Transverse colon (tissue), 4 donors: Measurements from ENCODE around the gene DUS3L. TPM values are rescaled to one million over a fixed set of nuclear protein-coding genes. Genes with fewer than 3 reads are reported as not detected.

Experiments used
- DNase-seq: peaks from one replicate; pipeline ENCODE4 v3.0.0-alpha.2; 2019
- H3K27ac ChIP-seq, 4 donors: fragments of 200-600 bp; sonication (generic); 2 replicates each; pipeline ENCODE4 v1.5.1; 2016 to 2018; ENCODE audit warnings: inconsistent platforms in 4 of 4
- H3K27me3 ChIP-seq: fragments of 200-600 bp; sonication (generic); 2 replicates; pipeline ENCODE4 v1.5.1; 2017; ENCODE audit warnings: inconsistent platforms
- H3K36me3 ChIP-seq, 4 donors: fragments of 200-600 bp; sonication (generic); 2 replicates each; pipeline ENCODE4 v1.5.1; 2017 to 2019; ENCODE audit warnings: inconsistent platforms in 4 of 4
- H3K4me1 ChIP-seq, 4 donors: fragments of 200-600 bp; sonication (generic); 2 replicates each; pipeline ENCODE4 v1.5.1; 2017 to 2020; ENCODE audit warnings: inconsistent platforms in 4 of 4
- H3K4me3 ChIP-seq, 4 donors: fragments of 200-600 bp; sonication (generic); 1 replicate in 1 of 4; 2 replicates in 3 of 4; pipeline versions ENCODE4 v1.5.1 to v1.6.1; 2017 to 2019; ENCODE audit warnings: inconsistent platforms in 4 of 4
- H3K9me3 ChIP-seq, 2 donors: fragments of 200-600 bp; sonication (generic); 2 replicates each; pipeline ENCODE4 v1.5.1; 2017 to 2019; ENCODE audit warnings: inconsistent platforms in 2 of 2
- CTCF ChIP-seq, 5 experiments: fragments of 200-600 bp in 3 of 5; fragments of 450-650 bp in 2 of 5; sonication (generic) in 3 of 5; IDR thresholded peaks; 1 replicate in 2 of 5; 2 replicates in 3 of 5; pipeline ENCODE4 v1.5.1; 2016 to 2017; ENCODE audit warnings: antibody characterized with exemption in 5 of 5, inconsistent platforms in 3 of 5, mild to moderate bottlenecking in 2 of 5, moderate library complexity in 1 of 5
- EP300 ChIP-seq: sonication (generic); formaldehyde crosslinking; IDR thresholded peaks from one replicate; pipeline ENCODE4 v1.6.1; 2017; ENCODE audit warnings: antibody characterized with exemption, low read depth
- POLR2A ChIP-seq: fragments of 450-650 bp; IDR thresholded peaks from one replicate; pipeline ENCODE4 v1.6.1; 2016; ENCODE audit warnings: antibody characterized with exemption, mild to moderate bottlenecking, moderate library complexity
- POLR2AphosphoS5 ChIP-seq, 3 donors: sonication (generic); formaldehyde crosslinking; IDR thresholded peaks; one replicate each; pipeline ENCODE4 v1.6.1; 2016; ENCODE audit warnings: antibody characterized with exemption in 3 of 3
- WGBS, 2 donors: methylation state at CpG; one replicate each; pipeline ENCODE4 v1.1.5; 2018; ENCODE audit warnings: low coverage in 1 of 2; 5-methylcytosine and 5-hydroxymethylcytosine counted together
- in situ Hi-C, 4 donors: fragments of 200-750 bp; cut with MboI; loops; one replicate each; pipeline versions ENCODE4 v1.15.0 to v1.15.1; 2017; ENCODE audit warnings: low sequenced_read_pairs in 3 of 4, low pct_ligation_motif_present in 1 of 4, low pct_unique_long_range_greater_than_20kb in 1 of 4
- intact Hi-C: fragments of 100-400 bp; cut with DNase I; formaldehyde crosslinking; loops from one replicate; pipeline ENCODE4 v1.15.1; 2023; ENCODE audit warnings: low total_unique reads
- total RNA-seq, 4 donors: library from RNA; depleted of rRNA; stranded (reverse); fragments of >200 nt; gene quantifications; one replicate each; pipeline ENCODE4 v1.1.0, GENCODE V29; 2016

Gene DUS3L
- total RNA-seq, 4 donors from 2014 or later, result 28.3 to 86.6 (median 56.6) TPM

- no peak overlapping the region for H3K27ac ChIP-seq
- intact Hi-C loops (no loop called here), in situ Hi-C loops (loop anchor here in 1 of 4 donors (10.0 kb wide), 1 partner anchor 66 kb away; no protein-coding TSS in a partner anchor)
- H3K4me3 ChIP-seq, result no peak overlapping the region
- DNase-seq, result no peak
- WGBS, 2 donors, result 54% methylated on average over 10 of the region's 10 CpGs; no CpG with 5 or more reads in 1 of the 2 donors
- no peak for TF ChIP-seq POLR2AphosphoS5 (IDR thresholded peaks at IDR 0.05)
- peaks cover 0 to 15% (median 5%) of the 10 kb centered on the region in 4 donors for H3K4me1 ChIP-seq
- no peaks in the 10 kb centered on the region for H3K9me3 ChIP-seq
- no peaks in the 10 kb centered on the region for H3K36me3 ChIP-seq
- no peaks in the 10 kb centered on the region for H3K27me3 ChIP-seq
These were observed 27.6 kb upstream of the DUS3L start for GRCh38 chr19:5818594-5818993.

- intact Hi-C loops, result no loop called here
- WGBS, 2 donors, result 92 to 97% methylated on average over 2 of the region's 2 CpGs
- no peaks in the 10 kb centered on the region for H3K27me3 ChIP-seq
These were observed 26.3 kb upstream of the DUS3L start for GRCh38 chr19:5817218-5817617.

GRCh38 chr19:5814852-5815246, 23.9 kb upstream of the DUS3L start:
- H3K36me3 ChIP-seq, result no peaks in the 10 kb centered on the region
- TF ChIP-seq CTCF (IDR thresholded peaks at IDR 0.05) (no peak), POLR2AphosphoS5 (IDR thresholded peaks at IDR 0.05) (no peak), EP300 (no peak), POLR2A (no peak)
- DNase-seq, result no peak
- H3K9me3 ChIP-seq, result no peaks in the 10 kb centered on the region
- H3K27ac ChIP-seq, result no peak overlapping the region
- no peaks in the 10 kb centered on the region for H3K27me3 ChIP-seq
- H3K4me1 ChIP-seq, result peaks cover 0 to 7% (median 0%) of the 10 kb centered on the region in 4 donors
- WGBS, 2 donors, result 58% methylated on average over 10 of the region's 11 CpGs; no CpG with 5 or more reads in 1 of the 2 donors
- in situ Hi-C loops, result loop anchor here in 1 of 4 donors (10.0 kb wide), 1 partner anchor 70 kb away; no protein-coding TSS in a partner anchor
- intact Hi-C loops, result no loop called here
- H3K4me3 ChIP-seq, result no peak overlapping the region

More at GRCh38 chr19:5817218-5817617, 26.3 kb upstream of the DUS3L start:
- no peak overlapping the region for H3K27ac ChIP-seq
- TF ChIP-seq EP300 (no peak), POLR2AphosphoS5 (IDR thresholded peaks at IDR 0.05) (no peak), CTCF (IDR thresholded peaks at IDR 0.05) (no peak), POLR2A (no peak)
- no peak overlapping the region for H3K4me3 ChIP-seq
- DNase-seq, result no peak
- no peaks in the 10 kb centered on the region for H3K36me3 ChIP-seq
- H3K4me1 ChIP-seq, result peaks cover 0 to 8% (median 2%) of the 10 kb centered on the region in 4 donors
- no peaks in the 10 kb centered on the region for H3K9me3 ChIP-seq
- in situ Hi-C loops, result loop anchor here in 1 of 4 donors (10.0 kb wide), 1 partner anchor 68 kb away; no protein-coding TSS in a partner anchor

GRCh38 chr19:5814123-5814851, 23.3 kb upstream of the DUS3L start:
- 58 to 100% methylated on average over 1 to 9 of the region's 9 CpGs for WGBS, 2 donors
- in situ Hi-C loops (loop anchor here in 1 of 4 donors (10.0 kb wide), 1 partner anchor 71 kb away; no protein-coding TSS in a partner anchor), intact Hi-C loops (no loop called here)
- Histone ChIP-seq H3K9me3 (no peaks in the 10 kb centered on the region), H3K36me3 (no peaks in the 10 kb centered on the region), H3K27ac (no peak overlapping the region), H3K4me3 (no peak overlapping the region), H3K4me1 (peaks cover 0 to 7% (median 0%) of the 10 kb centered on the region in 4 donors), H3K27me3 (no peaks in the 10 kb centered on the region)
- no peak for DNase-seq
- TF ChIP-seq POLR2A (no peak), EP300 (no peak), POLR2AphosphoS5 (IDR thresholded peaks at IDR 0.05) (no peak), CTCF (IDR thresholded peaks at IDR 0.05) (no peak)
